ENCODE results near the gene CALML6. TPM values are rescaled to one million over a fixed set of nuclear protein-coding genes. Genes with fewer than 3 reads are reported as not detected.
A peak's percentile ranks its signal among the peaks of the same experiment; 100 is the strongest.

CALML6 gene
- total RNA-seq, 1 experiment from 2014 or later: 1.7 TPM

- no peaks in the 10 kb centered on the region for H3K79me1 ChIP-seq (ENCODE audit: insufficient read depth, low read depth, low read length, poor library complexity, severe bottlenecking)
- Mint-ChIP-seq H3K36me3 (ENCODE audit: insufficient read depth in 1 of 3, low read depth in 3 of 3) (no peaks in the 10 kb centered on the region; a peak in 1 of 7 replicates), H3K4me1 (peaks cover 5 to 28% of the 10 kb centered on the region in 2 experiments), H3K9me3 (no peaks in the 10 kb centered on the region), H3K27ac (peak overlapping the region in 1 of 3 experiments; percentile 27; a peak in 1 of 7 replicates), H3K4me3 (peak overlapping the region in 1 of 2 experiments; percentile 51; a peak in 1 of 5 replicates), H3K27me3 (ENCODE audit: low read depth) (no peaks in the 10 kb centered on the region; the same call in none of the 2 replicates)
- no peak overlapping the region for H3K4me2 ChIP-seq (ENCODE audit: insufficient read depth, insufficient read length, low read length)
- no peaks in the 10 kb centered on the region for H4K20me1 ChIP-seq (ENCODE audit: control insufficient read depth, insufficient read depth, insufficient read length)
- no CpG with 5 or more reads among the region's 23 CpGs for WGBS (ENCODE audit: extremely low coverage, insufficient read length, low lambda C conversion rate)
- no peak overlapping the region for H4K5ac ChIP-seq (ENCODE audit: insufficient read length, low read depth, low read length)
- no peak overlapping the region for H3K14ac ChIP-seq (ENCODE audit: insufficient read depth, low read length)
- peak; percentile 34 for DNase-seq
- H3K9ac ChIP-seq (ENCODE audit: extremely low read depth, insufficient read length, low read length): no peak overlapping the region
- no peak overlapping the region for H2BK15ac ChIP-seq (ENCODE audit: low read depth, low read length)
- no peak overlapping the region for H2BK12ac ChIP-seq (ENCODE audit: insufficient read length, low read depth, low read length)
- no peaks in the 10 kb centered on the region for H3K27me3 ChIP-seq (ENCODE audit: insufficient read depth, low read length)
- H3T11ph ChIP-seq (ENCODE audit: low read length): no peak overlapping the region
- H3K79me2 ChIP-seq (ENCODE audit: insufficient read depth, low read length): no peaks in the 10 kb centered on the region
- TF ChIP-seq CTCF (conservative IDR thresholded peaks at IDR 0.05): no peak
- H3K9me3 ChIP-seq (ENCODE audit: control insufficient read depth, low read depth, low read length): no peaks in the 10 kb centered on the region
- no peaks in the 10 kb centered on the region for H3K23me2 ChIP-seq (ENCODE audit: insufficient read length, low read depth, low read length, poor library complexity, severe bottlenecking)
- no peak overlapping the region for H2BK20ac ChIP-seq (ENCODE audit: low read depth, low read length, poor library complexity, severe bottlenecking)
- no peak overlapping the region for H3K18ac ChIP-seq (ENCODE audit: insufficient read length, low read depth, low read length)
- H3K4me1 ChIP-seq (ENCODE audit: insufficient read depth, low read length): no peaks in the 10 kb centered on the region
- no peak overlapping the region for H3K56ac ChIP-seq (ENCODE audit: insufficient read length, low read depth, low read length)
- no peak overlapping the region for H3K23ac ChIP-seq (ENCODE audit: insufficient read length, low read depth, low read length)
- no peak overlapping the region for H3K4ac ChIP-seq (ENCODE audit: low read depth, low read length)
- H2BK5ac ChIP-seq (ENCODE audit: insufficient read length, low read length): no peak overlapping the region
- no peak overlapping the region for H3K27ac ChIP-seq (ENCODE audit: insufficient read length, low read depth, low read length)
- no peak overlapping the region for H2AFZ ChIP-seq (ENCODE audit: low read length)
- H2AK5ac ChIP-seq (ENCODE audit: insufficient read length, low read length): no peak overlapping the region
- no peak overlapping the region for H2BK120ac ChIP-seq (ENCODE audit: low read depth, low read length, poor library complexity, severe bottlenecking)
- no peak overlapping the region for H4K91ac ChIP-seq (ENCODE audit: insufficient read length, low read depth, low read length)
- no peak overlapping the region for H4K8ac ChIP-seq (replicated peaks; ENCODE audit: insufficient read length, low read depth, low read length)
Measured at GRCh38 chr1:1915911-1916840, 1.1 kb downstream of the CALML6 start.

Data from H9 (cell line).